Measurements from ENCODE around the gene HHATL. TPM values are rescaled to one million over a fixed set of nuclear protein-coding genes. Genes with fewer than 3 reads are reported as not detected.

Gene HHATL
- total RNA-seq, 1 donor from 2014 or later = not detected

- Mint-ChIP-seq H3K9me3 (ENCODE audit: low read depth) (no peaks in the 10 kb centered on the region), H3K36me3 (ENCODE audit: low read depth) (no peaks in the 10 kb centered on the region), H3K4me3 (ENCODE audit: unreplicated experiment) (no peak within 1 kb of the TSS), H3K4me1 (ENCODE audit: low read depth) (peaks cover 18% of the 10 kb centered on the region), H3K27ac (ENCODE audit: unreplicated experiment) (peak within 1 kb of the TSS; percentile 41), H3K27me3 (ENCODE audit: low read depth) (peaks cover 18% of the 10 kb centered on the region)
- no peak for TF ChIP-seq CTCF (IDR thresholded peaks at IDR 0.05)
- peak; percentile 95 for DNase-seq (ENCODE audit: low spot score)
Measured at GRCh38 chr3:42685363-42685881, 17.2 kb downstream of the HHATL start, which contains the start of gene KLHL40. TSS of gene KLHL40 (plus strand) at chr3:42685537. CDS start at chr3:42685619, 82 bp downstream.

GRCh38 chr3:42684632-42685362 is 17.8 kb downstream of the HHATL start:
- no peaks in the 10 kb centered on the region for H3K9me3 Mint-ChIP-seq (ENCODE audit: low read depth)
- peak; percentile 46 for DNase-seq (ENCODE audit: low spot score)

GRCh38 chr3:42683875-42684598 is 18.6 kb downstream of the HHATL start:
- Mint-ChIP-seq H3K4me1 (ENCODE audit: low read depth) (peaks cover 18% of the 10 kb centered on the region), H3K4me3 (ENCODE audit: unreplicated experiment) (no peak overlapping the region), H3K27me3 (ENCODE audit: low read depth) (peaks cover 6% of the 10 kb centered on the region), H3K36me3 (ENCODE audit: low read depth) (no peaks in the 10 kb centered on the region), H3K9me3 (ENCODE audit: low read depth) (no peaks in the 10 kb centered on the region), H3K27ac (ENCODE audit: unreplicated experiment) (peak overlapping the region; percentile 87)
- DNase-seq (ENCODE audit: low spot score) = no peak
- TF ChIP-seq CTCF (IDR thresholded peaks at IDR 0.05) = no peak

More at GRCh38 chr3:42684632-42685362, 17.8 kb downstream of the HHATL start:
- Mint-ChIP-seq H3K36me3 (ENCODE audit: low read depth) (no peaks in the 10 kb centered on the region), H3K4me3 (ENCODE audit: unreplicated experiment) (no peak overlapping the region), H3K4me1 (ENCODE audit: low read depth) (peaks cover 18% of the 10 kb centered on the region), H3K27me3 (ENCODE audit: low read depth) (peaks cover 12% of the 10 kb centered on the region), H3K27ac (ENCODE audit: unreplicated experiment) (no peak overlapping the region)
- no peak for TF ChIP-seq CTCF (IDR thresholded peaks at IDR 0.05)

GRCh38 chr3:42682301-42683070 is 20.1 kb downstream of the HHATL start:
- peaks cover 6% of the 10 kb centered on the region for H3K27me3 Mint-ChIP-seq (ENCODE audit: low read depth)
- no peak for TF ChIP-seq CTCF (IDR thresholded peaks at IDR 0.05)
- H3K4me1 Mint-ChIP-seq (ENCODE audit: low read depth) = peaks cover 18% of the 10 kb centered on the region
- H3K4me3 Mint-ChIP-seq (ENCODE audit: unreplicated experiment) = no peak overlapping the region
- no peaks in the 10 kb centered on the region for H3K36me3 Mint-ChIP-seq (ENCODE audit: low read depth)
- no peak overlapping the region for H3K27ac Mint-ChIP-seq (ENCODE audit: unreplicated experiment)
- H3K9me3 Mint-ChIP-seq (ENCODE audit: low read depth) = peaks cover 6% of the 10 kb centered on the region
- peak; percentile 36 for DNase-seq (ENCODE audit: low spot score)
